Right kidney (tissue), 9 donors: ENCODE measurements around the gene FAM153A.
"Not testable (repeated sequence)": the region's sequence is repeated elsewhere in the genome, so short reads cannot be mapped to it uniquely, and the experiment has no call there.

Experiments
- DNase-seq: peaks from one replicate; pipeline ENCODE4 v3.0.0-alpha.2; 2016
- long read RNA-seq, 8 donors: transcript quantifications; one replicate each; lab custom pipeline, GENCODE V29; 2026

FAM153A gene
- long read RNA-seq, donor 1, result 0 reads
- long read RNA-seq, donor 2, result 0 reads
- long read RNA-seq, donor 3, result 0 reads
- long read RNA-seq, donor 4, result 0 reads
- long read RNA-seq, donor 5, result 0 reads
- long read RNA-seq, donor 6, result 0 reads
- long read RNA-seq, donor 7, result 0 reads
- long read RNA-seq, donor 8, result 0 reads

DNA sequence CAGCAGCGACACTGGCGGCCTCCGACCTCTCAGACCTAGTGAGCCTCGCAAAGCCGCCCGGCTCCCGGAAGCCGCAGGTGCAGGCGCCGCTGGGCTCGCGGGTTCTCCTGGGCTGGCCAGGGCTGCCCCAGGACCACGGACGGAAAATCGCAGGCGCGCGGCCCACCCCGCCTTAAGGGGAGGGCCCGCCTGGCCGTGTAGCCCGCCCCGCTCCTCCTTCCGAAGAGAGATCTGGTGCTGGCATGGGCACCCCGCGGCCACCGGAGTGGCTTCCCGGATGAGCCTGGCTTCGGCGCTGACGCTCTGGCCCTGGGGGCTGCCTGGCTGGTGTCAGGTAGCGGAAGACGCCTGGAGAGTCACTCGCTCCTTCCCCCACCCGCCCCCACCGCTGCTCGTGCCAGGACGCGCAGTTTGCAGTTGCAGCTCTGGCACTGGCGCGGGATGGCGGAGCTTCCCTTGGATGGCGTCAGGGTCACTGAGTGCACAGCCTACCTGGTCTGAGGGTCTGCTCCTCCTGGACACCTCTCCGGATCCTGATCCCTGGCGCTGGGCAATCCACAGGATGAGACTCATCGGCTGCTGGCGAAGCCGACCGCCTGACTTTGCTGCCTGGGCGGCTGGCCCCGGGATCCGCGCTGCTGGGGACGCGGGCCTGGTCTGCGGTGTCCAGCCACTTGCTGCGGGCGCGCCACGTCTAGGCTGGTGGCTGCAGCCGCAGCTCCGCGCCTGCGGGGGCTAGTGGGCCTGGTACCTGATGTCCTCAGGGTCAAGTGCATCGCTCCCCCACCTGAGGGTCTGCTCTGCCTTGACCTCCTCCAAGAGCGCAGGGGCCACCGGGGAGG, at the start of gene FAM153A:
Gene FAM153A, minus strand, starts transcription at position 108 of the 842 bp plus-strand sequence.
- DNase-seq, result not testable (repeated sequence)

DNA sequence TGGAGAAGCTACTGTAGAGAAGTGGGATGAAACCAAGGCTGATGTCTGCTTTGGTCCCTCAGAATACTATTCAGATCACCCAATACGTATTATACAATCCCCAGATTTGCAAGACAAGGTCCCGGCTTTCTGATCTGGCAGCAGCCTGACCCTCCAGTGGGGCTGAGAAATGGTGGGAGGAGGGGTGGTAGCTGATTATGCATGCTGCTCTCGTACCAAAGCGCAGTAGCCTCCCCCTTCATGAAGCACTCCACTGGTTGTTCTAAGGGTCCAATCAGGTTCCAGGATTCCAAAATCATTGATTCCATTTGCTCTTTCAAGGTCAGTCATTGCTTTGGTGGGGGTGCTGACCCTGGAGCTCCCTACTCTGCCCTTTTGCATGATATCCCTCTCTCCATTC, 49.6 kb upstream of the FAM153A start:
- not testable (repeated sequence) for DNase-seq

DNA sequence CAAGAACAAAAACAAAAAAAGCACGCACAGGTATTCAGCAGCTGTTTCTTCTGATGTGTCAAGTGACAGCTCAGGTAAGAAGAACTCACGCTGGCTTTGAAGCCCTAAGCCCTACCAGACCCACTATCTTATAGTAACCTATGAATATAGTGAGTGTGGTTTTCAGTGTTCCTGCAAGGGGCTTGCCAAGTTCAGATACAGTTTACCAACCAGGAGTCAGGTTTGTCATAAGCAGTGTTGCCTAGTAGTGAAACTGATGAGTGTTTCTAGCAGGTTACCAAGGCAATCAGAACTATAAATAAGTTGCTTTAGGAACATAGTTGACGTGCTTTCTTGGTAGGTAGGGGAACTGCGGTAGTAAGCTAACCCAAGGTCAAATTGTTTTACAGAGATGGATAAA, 43.4 kb upstream of the FAM153A start:
- DNase-seq, result not testable (repeated sequence)

DNA sequence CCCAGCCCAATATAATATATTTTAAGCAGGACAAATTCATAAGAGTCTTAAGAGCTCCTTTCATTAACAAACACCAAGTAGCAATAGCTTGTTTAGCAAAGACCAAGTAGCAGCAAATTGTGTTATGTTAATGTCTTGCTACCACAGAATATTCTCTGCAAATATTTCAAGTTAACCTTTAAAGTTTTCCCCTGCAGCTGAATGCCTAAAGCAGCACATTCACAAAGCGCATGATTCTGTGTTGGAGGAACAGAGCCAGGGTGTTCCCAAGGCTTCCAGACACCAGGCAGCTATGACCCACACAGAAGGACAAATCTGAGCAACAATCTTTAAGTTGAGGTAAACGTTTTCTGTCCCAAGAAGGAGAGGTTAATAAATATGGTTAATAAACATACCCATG, 42.1 kb upstream of the FAM153A start:
- DNase-seq, result not testable (repeated sequence)

DNA sequence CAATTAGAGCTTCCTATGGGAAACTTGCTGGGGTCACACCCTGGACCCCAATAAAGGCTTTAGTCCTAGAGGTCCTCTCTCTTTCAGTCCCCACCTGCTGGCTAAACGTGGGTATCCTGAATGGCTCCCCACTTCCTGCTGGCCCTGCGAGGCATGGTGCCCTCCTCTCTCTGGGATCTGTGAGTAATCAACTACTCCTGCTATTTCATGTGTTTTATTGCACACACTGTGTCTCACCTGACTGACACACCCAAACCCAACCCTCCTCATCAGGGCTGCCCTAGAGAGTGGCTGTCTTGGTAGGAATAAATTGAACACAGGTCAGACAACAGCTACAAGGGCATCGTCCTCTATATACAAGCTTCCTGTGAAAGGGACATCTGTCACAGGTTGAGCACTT, 39.8 kb upstream of the FAM153A start:
- DNase-seq, result not testable (repeated sequence)

DNA sequence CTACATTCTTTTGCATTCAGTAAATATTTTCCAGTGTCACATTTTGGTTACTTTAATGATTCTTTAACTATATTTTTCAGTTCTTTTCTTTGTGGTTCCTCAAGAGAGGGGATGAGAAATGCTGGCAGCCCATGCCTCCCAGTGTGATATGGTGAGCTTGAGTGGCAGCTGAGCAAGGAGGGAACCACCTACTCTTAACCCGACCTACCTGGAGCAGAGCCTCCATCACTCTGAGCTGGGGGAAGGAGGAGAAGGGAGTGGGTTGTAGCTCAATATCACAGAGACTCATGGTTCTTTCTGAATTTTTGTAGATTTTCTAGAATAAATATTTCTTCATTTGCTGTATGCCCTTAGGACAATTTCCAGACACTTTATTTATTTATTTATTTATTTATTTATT, 37.0 kb upstream of the FAM153A start:
- DNase-seq, result not testable (repeated sequence)

DNA sequence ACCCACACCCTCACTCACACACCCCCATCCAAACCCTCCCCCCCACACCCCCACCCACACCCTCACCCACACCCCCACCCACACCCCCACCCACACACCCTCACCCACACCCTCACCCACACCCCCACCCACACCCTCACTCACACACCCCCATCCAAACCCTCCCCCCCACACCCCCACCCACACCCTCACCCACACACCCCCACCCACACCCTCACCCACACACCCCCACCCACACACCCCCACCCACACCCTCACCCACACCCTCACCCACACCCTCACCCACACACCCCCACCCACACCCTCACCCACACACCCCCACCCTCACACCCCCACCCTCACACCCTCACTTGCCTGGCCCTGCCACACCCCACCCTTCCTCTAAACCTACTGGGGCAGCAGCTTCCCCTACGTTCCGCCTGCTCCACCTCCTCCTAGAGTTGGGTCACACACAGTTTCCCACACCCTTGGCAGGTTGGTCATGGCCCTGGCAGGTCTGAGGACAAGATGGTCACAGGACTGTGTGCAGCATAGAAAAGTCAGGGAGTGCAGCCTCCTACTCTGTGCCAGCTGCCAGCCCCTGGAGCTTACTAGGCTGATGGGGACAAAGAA, 30.2 kb upstream of the FAM153A start:
- not testable (repeated sequence) for DNase-seq

DNA sequence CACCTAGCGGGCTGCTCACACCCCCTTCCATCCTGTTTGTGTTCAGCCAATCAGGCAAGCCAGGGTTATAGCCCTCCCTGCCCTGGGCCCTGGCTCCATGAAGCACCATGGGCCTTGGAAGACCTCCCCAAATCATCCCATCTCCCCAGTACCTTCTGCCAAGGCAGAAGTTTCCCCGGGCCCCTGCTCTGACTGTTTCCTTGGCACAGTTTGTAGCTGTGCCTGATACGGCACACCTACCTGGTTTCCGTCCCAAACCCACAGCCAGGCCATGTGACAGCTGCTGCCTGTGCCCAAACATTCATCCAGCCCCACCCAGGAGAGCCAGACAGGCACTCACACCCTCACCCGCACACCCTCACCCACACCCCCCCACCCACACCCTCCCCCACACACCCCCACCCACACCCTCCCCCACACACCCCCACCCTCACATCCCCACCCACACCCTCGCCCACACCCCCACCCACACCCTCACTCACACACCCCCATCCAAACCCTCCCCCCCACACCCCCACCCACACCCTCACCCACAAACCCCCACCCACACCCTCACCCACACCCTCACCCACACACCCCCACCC, 29.6 kb upstream of the FAM153A start:
- not testable (repeated sequence) for DNase-seq

DNA sequence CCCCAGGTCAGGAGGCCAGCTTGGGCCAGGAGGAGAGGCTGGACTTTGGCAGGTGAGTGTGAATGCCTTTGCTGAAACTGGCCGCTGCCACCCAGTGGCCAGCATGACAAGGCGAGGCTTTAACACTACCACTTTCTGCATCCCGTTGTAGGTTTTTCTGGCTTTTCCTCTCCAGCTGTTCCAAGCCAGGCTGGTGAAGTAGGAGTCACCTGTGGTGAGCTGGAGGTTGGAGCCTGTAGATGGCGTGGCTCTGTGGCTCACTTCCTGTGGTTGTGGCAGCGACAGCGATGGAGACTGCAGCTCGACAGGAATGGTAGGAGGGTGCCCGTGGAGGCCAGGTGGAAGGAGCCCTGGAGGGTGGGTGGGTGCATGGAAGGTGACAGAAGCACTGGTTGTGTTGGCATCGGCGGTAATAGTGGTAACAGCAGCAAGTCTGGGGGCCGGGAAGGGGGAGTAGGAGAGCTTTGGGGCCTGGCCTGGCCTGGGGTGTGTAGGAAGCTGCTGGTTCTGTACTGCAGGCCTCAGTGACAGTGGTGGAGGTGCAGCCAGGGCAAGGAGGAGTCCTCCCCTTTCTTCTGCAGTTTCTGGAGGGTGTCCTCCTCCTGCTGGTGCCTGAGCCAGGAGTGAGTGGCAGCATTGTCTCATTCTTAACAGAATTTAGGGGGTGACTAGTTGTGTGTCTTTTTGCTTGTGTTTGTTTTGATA, 26.7 kb upstream of the FAM153A start:
- DNase-seq, result not testable (repeated sequence)

DNA sequence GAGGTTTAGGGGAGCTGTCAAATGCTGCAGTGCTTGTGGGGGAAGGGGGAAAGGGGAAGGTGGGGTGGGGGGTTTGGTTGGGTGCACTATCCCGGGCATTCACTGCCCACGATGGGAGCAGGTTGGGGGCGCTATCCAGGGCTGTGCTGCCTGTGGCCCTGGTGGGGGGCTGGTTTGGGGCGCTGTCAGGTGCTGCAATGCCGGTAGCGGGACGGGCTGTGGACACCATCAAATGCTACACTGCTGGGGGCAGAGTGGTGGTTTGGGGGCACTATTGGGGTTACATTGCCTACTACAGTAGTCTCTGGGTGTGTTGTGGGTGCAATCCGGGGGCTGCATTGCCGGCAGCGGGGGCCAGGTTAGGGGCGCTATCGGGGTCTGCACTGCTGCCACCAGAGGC, 25.7 kb upstream of the FAM153A start:
- DNase-seq, result not testable (repeated sequence)

DNA sequence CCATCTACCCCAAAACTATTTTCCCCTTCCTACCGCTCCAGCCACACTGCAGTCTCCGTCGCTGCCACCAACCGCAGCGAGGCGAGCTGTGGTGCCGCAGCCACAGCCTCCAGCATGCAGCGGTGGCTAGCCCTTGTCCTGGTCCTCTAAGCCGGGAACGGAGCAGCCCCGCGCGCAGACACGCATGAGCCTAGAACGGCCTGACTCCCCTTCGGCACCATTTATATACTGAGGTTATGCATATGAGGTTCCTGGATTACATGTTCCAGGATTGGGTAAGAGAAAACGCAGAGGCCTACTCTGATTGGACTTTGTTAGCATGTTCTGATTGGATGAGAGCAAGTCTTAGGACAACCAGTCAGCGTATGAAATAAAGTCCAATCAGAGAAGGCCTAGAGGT, 24.6 kb upstream of the FAM153A start:
- not testable (repeated sequence) for DNase-seq

DNA sequence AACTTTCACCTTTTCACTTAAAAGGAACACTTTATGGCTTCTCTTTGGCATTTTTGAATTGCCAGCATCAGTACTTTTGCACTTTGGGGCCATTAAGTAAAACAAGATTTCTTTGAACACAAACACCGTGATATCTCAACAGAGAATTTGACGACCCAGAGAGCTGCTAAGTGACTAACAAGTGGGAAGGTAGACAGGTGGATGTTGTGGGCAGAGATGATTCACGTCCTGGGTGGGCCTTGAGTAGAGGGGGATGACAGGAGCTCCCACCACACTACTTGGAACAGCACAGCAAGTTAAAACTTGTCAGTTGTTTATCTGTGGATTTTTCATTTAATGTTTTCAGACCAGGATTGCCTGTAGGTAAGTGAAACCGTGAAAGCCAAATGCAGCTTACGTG, 18.7 kb upstream of the FAM153A start:
- not testable (repeated sequence) for DNase-seq

DNA sequence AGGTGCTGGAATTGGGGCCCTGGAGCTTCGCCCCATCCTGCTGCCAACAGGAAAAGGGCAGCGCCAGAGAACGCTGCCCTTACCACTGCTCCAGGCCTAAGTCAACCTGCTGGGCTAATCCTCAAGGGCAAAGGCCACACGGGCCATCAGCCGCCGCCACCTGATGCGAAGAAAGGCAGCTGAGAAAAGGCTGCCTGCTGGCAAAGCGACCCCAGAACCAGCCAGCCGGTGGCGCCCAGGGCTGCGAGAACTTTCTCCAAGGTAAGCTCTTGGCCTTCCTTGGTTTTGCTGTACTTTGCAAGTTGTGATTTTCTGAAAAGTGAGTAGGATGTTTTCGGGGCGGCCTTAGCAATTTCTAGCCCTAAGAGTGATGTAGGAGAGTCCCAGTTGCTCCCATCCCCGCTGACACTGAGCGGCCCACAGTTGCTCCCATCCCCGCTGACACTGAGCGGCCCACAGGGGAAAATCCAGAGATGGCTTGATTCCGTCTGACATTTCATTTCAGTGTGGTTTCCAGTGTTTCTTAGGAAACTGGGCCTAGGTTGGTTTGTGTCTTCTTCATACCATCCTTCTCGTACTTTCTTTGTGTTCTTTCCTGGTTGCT, 15.6 kb upstream of the FAM153A start:
- not testable (repeated sequence) for DNase-seq

DNA sequence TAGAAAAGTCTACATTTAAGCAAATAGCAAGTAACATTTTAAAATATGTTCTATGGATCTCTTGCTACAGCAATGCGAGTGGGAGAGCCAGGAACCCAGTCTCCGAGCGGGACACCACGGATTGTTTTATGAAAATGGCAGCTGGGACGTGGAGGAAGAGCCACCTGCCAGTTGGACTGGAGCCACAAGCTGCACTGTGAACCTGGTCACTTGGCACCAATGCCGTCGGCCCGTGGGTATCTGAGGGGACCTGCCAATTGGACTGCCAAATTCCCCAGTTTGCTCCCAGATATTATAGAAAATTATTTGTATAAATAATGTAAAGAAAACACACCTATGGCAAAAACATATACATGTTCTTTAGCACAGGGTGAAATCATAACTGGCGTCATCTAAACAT, 10.6 kb upstream of the FAM153A start:
- DNase-seq, result not testable (repeated sequence)

DNA sequence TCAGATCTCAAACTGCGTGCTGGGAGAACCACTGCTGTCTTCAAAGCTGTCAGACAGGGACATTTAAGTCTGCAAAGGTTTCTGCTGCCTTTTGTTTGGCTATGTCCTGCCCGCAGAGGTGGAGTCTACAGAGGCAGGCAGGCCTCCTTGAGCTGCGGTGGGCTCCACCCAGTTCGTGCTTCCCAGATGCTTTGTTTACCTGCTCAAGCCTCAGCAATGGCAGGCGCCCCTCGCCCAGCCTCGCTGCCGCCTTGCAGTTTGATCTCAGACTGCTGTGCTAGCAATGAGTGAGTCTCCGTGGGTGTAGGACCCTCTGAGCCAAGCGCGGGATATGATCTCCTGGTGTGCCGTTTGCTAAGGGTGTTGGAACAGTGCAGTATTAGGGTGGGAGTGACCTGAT, 8.9 kb upstream of the FAM153A start:
- not testable (repeated sequence) for DNase-seq

DNA sequence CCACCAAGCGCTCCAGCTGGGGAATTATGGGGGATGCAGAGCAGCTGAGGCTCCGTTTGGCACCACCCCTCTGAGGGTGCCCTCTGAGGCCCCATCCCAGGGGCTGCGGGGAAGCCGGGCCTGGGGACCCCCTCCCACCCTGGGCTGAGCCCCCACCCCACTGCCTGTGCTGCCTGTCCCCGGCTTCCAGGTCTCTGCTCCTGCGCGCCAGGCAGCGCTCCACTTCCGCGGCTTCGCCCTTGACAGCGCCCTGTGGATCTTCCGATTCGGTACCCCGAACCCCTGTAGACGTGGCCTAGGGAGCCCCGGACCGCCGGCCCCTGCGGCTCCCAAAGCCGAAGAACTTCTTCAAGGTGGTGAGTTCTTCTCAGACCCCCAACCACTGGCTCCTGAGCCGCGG, 530 bp downstream of the FAM153A start:
- DNase-seq, result not testable (repeated sequence)

DNA sequence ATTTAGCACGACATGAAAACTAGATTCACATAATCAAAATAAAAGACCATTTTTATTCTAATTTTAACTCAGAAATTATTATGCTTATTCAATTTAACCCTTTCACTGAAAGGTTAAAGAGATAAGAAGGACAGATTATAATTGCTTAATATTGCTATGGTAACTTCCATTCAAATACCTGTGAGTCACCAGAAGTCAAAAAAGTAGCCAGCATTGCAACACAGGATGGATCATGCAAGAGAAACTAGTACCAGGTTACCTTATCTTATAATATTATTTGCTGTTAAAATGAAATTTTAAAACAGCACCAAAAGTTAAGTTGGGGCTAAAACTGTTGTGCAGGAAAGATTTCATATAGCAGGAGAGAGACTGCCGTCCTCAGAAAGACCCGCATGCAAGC, 11.5 kb downstream of the FAM153A start:
- DNase-seq, result not testable (repeated sequence)

DNA sequence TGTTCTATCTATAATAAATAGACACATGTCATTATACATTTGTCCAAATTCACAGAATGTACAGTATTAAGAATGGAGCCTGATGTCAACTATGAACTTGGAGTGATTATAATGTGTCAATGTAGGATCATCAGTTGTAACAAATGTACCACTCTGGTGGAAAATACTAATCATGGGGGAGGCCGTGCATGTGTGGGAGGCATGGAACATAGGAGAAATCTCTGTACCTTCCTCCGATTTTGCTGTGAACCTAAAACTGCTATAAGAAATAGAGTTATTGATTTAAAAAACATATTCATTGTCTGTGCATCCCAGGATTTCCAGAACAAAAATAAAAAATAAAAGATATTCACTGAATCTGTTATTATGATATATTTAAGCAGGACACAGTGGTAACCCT, 12.1 kb downstream of the FAM153A start:
- DNase-seq, result not testable (repeated sequence)

DNA sequence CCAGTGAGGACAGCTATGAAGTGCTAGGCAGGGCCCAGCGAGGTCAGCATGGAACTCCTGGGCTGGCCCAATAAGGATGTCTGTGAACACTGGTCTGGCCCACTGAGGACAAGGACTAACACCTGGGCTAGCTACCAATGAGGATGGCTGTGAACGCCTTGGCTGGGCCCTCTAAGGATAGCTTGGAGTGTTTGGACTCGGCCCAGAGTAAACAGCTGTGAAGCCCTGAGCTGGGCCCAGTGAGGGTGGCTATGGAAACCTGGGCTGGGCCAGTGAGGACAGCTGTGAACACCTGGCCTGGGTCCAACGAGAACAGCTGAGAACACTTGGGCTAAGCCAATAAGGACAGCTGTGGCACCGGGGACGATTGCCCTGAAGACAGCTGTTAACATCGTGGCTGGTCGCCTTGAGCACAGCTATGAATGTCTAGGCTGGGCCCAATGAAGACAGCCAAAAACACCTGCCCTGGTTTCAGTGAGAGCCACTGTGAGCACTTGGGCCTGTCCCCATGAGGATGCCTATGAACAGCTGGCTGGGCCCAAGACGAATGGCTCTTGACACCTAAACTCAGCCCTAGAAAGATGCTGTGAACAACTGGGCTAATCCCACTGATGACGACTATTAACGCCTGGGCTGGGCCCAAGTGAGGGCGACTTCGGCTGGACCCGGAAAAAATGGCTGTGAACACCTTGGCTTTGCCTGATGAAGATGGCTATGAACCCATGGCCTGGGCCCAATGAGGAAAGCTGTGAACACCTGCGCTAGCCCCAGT, 18.8 kb downstream of the FAM153A start:
- not testable (repeated sequence) for DNase-seq

DNA sequence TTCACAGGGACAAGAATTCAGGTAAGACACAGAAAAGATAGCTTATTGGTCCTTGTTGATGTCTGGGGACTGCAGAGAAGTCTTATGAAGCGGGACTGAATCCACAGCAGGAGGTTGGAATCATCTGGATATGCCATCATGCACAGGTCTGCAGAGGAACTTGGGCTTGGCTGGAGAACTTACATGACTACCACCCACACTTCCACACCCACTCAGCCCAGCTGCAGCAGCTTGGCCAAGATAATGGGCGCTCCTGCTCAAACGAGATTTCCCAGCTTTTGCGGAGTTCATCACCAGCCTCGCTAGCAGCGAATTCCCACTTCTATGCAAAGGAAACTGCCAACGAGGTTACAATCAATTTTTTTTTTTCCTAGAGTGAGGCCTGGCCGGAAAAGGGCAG, 21.7 kb downstream of the FAM153A start:
- DNase-seq, result not testable (repeated sequence)

DNA sequence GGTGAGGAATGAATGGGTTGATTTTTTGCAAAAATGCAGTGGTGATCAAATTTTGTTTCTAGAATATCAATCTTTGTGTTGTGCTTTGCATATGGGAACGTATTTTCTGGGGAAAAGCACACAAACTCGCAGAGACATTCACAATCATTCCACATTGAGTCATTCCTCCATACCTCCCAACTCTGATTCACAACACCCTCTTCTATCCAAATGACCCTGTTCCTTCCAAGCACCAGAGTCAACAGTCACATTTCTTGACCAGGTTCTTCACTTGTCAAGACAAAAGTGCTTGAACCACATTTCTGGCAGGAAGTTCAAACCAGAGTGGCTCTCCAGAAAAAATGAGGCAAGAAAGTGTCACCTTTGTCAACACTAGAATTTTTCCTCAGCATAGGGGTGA, 35.3 kb downstream of the FAM153A start:
- DNase-seq, result not testable (repeated sequence)
